Type B pancreatic cell (in vitro differentiated cells): Measurements from ENCODE around the gene UBE2E3. TPM values are rescaled to one million over a fixed set of nuclear protein-coding genes. Genes with fewer than 3 reads are reported as not detected.
"Not testable (repeated sequence)": the region's sequence is repeated elsewhere in the genome, so short reads cannot be mapped to it uniquely, and the experiment has no call there.

Experiments used
- DNase-seq: peaks from one replicate; pipeline ENCODE4 v3.0.0; 2021; ENCODE audit warnings: mixed read lengths; ENCODE audit not compliant: unreplicated experiment; ENCODE audit errors: extremely low spot score
- H3K27ac Mint-ChIP-seq: 2 replicates; pipeline ENCODE4 v1.8.0; 2021; ENCODE audit warnings: mild to moderate bottlenecking, mixed read lengths
- H3K27me3 Mint-ChIP-seq: 2 replicates; pipeline ENCODE4 v1.8.0; 2021; ENCODE audit warnings: mixed read lengths
- H3K36me3 Mint-ChIP-seq: 2 replicates; pipeline ENCODE4 v1.8.0; 2021; ENCODE audit warnings: mixed read lengths
- H3K4me1 Mint-ChIP-seq: one replicate; pipeline ENCODE4 v1.8.0; 2021; ENCODE audit warnings: mixed read lengths; ENCODE audit not compliant: unreplicated experiment
- H3K4me3 Mint-ChIP-seq: 2 replicates; pipeline ENCODE4 v1.8.0; 2021; ENCODE audit warnings: mild to moderate bottlenecking, mixed read lengths
- H3K9me3 Mint-ChIP-seq: 2 replicates; pipeline ENCODE4 v1.8.0; 2021; ENCODE audit warnings: mixed read lengths
- CTCF ChIP-seq: fragments of 200-600 bp; sonication (generic); conservative IDR thresholded peaks from 2 replicates; pipeline ENCODE4 v1.5.0; 2021; ENCODE audit warnings: antibody characterized with exemption, mild to moderate bottlenecking
- long read RNA-seq: library from polyadenylated mRNA; unstranded; transcript quantifications from one replicate; pipeline ENCODE4 v2.0.0, GENCODE V29; 2020
- total RNA-seq: library from RNA; stranded (reverse); gene quantifications from 2 replicates; pipeline ENCODE4 v1.2.1, GENCODE V29; 2021; ENCODE audit warnings: low replicate concordance

UBE2E3 gene
- 48.0 and 105 TPM in 2 replicates for total RNA-seq
- long read RNA-seq, transcript UBE2E3-202 (6 exons, 1,570 nt): major isoform, 40 of 50 reads
- long read RNA-seq, partial matches to known transcripts: 9 of 50 reads
- long read RNA-seq, other reads (novel, unspliced or antisense): 1 of 50 reads

DNA sequence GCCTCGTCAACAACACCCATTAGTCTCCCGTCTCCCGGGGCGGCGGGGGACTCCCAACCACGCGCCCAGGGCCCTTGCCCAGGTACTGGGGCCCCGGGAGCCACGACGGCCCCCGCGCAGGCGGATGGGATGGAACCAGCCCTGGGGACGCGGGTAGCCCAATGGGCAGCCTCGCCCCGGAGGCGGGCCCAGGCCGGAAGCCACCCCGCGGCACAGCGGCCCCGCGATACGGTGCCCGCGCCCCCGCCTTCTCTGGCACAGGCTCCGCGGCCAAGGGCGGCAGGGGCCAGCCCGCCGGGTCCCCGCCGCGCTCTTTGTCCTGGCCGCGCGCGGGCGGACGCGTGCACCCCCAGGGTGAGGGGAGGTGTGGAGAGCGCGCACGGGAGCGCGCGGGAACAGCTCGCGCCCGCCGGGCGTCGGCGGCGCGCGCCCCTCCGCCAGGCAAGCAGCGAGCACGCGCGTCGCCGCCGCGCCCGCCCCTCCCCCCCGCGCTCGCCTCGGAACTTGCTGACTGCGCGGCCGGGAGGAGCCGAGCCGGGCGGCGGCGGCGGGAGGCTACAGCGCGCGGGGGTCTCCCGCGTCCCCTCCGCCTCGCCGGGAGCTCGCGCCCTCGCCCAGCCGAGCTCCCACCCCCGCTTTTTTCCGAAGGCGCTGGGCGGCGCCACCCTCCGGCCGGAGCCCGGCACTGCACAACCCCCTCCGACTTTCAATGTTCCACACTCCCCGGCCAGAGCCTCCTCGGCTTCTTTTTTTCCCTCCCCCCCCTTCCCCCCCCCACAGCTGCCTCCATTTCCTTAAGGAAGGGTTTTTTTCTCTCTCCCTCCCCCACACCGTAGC, at the start of gene UBE2E3:
UBE2E3 (plus strand) TSS at position 500 of the 837 bp plus-strand sequence. CDS start 1,438 bp downstream, outside the sequence.
- no peaks in the 10 kb centered on the region for H3K9me3 Mint-ChIP-seq
- peak within 1 kb of the TSS; percentile 93 for H3K4me3 Mint-ChIP-seq
- TF ChIP-seq CTCF: peak; percentile 79
- peak; percentile 93 for DNase-seq
- H3K27me3 Mint-ChIP-seq: peaks cover 4% of the 10 kb centered on the region
- peaks cover 7% of the 10 kb centered on the region for H3K36me3 Mint-ChIP-seq
- peak within 1 kb of the TSS; percentile 95 for H3K27ac Mint-ChIP-seq
- H3K4me1 Mint-ChIP-seq: peaks cover 31% of the 10 kb centered on the region

DNA sequence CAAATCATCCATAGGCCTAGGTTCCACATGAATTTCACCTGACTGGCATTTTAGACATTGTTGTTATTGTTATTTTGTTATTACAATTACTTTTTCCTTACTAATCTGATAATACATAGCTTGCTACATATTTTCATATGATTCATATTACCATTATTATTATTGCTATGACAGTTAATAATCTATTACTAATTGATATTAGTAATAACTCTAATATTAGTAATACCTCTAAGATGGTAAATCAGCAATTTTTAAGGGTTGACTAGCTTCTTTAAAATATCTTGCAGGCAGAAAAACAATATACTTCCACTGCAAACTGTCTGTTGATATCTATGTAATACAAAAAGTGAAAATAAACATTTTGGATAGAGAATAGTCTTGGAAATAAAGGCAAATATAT, 48.6 kb upstream of the UBE2E3 start:
- Mint-ChIP-seq H3K27me3 (no peaks in the 10 kb centered on the region), H3K36me3 (no peaks in the 10 kb centered on the region), H3K4me3 (no peak overlapping the region), H3K4me1 (no peaks in the 10 kb centered on the region), H3K27ac (no peak overlapping the region), H3K9me3 (no peaks in the 10 kb centered on the region)
- DNase-seq: no peak
- TF ChIP-seq CTCF: no peak

DNA sequence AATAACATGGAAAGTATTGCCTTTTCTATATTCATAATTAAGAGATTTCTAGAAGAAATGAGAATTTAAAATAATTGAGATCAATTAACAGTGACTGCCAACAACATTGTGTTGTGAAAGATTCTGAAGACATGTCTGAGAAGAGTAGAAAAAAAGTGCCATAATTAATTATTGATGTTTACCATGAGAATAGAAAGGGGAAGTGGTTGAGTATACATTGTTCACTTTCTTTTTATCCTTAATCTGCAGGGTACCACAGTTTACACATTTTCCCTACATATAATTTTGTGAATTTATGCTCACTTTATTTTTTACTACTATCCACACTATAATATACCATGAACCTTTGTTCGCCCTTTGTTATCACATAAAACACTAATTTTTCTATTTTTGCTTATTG, 47.1 kb upstream of the UBE2E3 start:
- Mint-ChIP-seq H3K36me3 (no peaks in the 10 kb centered on the region), H3K27ac (no peak overlapping the region)
- DNase-seq: no peak

GRCh38 chr2:180934911-180935310, 45.5 kb upstream of the UBE2E3 start:
- no peaks in the 10 kb centered on the region for H3K36me3 Mint-ChIP-seq
- no peak for TF ChIP-seq CTCF
- H3K4me3 Mint-ChIP-seq: no peak overlapping the region
- H3K27me3 Mint-ChIP-seq: peaks cover 5% of the 10 kb centered on the region
- no peak for DNase-seq
- peaks cover 3% of the 10 kb centered on the region for H3K9me3 Mint-ChIP-seq
- H3K4me1 Mint-ChIP-seq: no peaks in the 10 kb centered on the region
- H3K27ac Mint-ChIP-seq: no peak overlapping the region

More for the DNA sequence above, 47.1 kb upstream of the UBE2E3 start:
- H3K4me1 Mint-ChIP-seq: no peaks in the 10 kb centered on the region
- no peak overlapping the region for H3K4me3 Mint-ChIP-seq
- peaks cover 3% of the 10 kb centered on the region for H3K27me3 Mint-ChIP-seq
- H3K9me3 Mint-ChIP-seq: no peaks in the 10 kb centered on the region
- TF ChIP-seq CTCF: no peak

- H3K4me3 Mint-ChIP-seq, H3K4me1 Mint-ChIP-seq, H3K36me3 Mint-ChIP-seq, DNase-seq, H3K9me3 Mint-ChIP-seq, H3K27ac Mint-ChIP-seq, H3K27me3 Mint-ChIP-seq: not testable (repeated sequence)
These were observed 42.9 kb upstream of the UBE2E3 start for GRCh38 chr2:180937480-180937879.

DNA sequence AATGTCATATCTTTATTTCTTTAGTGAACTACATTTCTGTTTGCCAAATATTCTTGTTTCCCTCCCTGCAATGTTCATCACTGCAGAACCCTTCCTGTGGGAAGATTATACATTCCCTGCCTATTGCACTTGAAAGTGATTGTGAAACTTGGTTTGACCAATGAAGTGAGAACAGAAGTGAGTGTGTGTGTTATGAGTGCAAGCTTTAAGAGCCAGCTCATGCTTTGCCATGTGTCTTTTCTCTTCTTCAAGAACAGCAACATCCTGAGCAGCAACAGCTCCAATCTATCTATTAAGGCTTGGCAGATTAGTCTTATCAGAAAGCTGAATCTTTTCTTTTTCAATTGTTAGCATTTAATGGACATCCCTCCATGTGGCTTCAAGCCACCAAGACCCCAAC, 42.0 kb upstream of the UBE2E3 start:
- DNase-seq: no peak
- Mint-ChIP-seq H3K4me1 (no peaks in the 10 kb centered on the region), H3K9me3 (peaks cover 6% of the 10 kb centered on the region), H3K36me3 (no peaks in the 10 kb centered on the region), H3K27me3 (peaks cover 6% of the 10 kb centered on the region), H3K4me3 (no peak overlapping the region), H3K27ac (no peak overlapping the region)
- TF ChIP-seq CTCF: no peak
